Kidney (tissue), 14 donors: ENCODE results near the gene ZNF664. TPM values are rescaled to one million over a fixed set of nuclear protein-coding genes. Genes with fewer than 3 reads are reported as not detected.

Experiments used
- DNase-seq, 5 donors: peaks; one replicate each; pipeline ENCODE4 v3.0.0-alpha.2; 2013 to 2020
- FAIRE-seq: peaks from 2 replicates; lab custom pipeline; 2012; peaks lifted over from hg19 to GRCh38; lab: Jason Lieb, UNC
- H3K27ac ChIP-seq, 2 donors: one replicate each; pipeline ENCODE4 v1.7.0; 2013; ENCODE audit warnings: low read depth in 2 of 2, low read length in 2 of 2, inconsistent platforms in 1 of 2
- H3K27me3 ChIP-seq: one replicate; pipeline ENCODE4 v1.7.1; 2013; ENCODE audit warnings: low read length, inconsistent platforms; ENCODE audit not compliant: control insufficient read depth, insufficient read depth
- H3K36me3 ChIP-seq, 3 donors: one replicate each; pipeline versions ENCODE4 v1.7.0 to v1.7.1; 2013; ENCODE audit warnings: low read length in 3 of 3, control low read depth in 1 of 3, inconsistent platforms in 1 of 3; ENCODE audit not compliant: insufficient read depth in 3 of 3, control insufficient read depth in 2 of 3
- H3K4me1 ChIP-seq, 3 donors: one replicate each; pipeline versions ENCODE4 v1.7.0 to v1.7.1; 2013; ENCODE audit warnings: low read length in 3 of 3, inconsistent platforms in 1 of 3, low read depth in 1 of 3; ENCODE audit not compliant: control insufficient read depth in 2 of 3, insufficient read depth in 2 of 3
- H3K4me3 ChIP-seq, 3 donors: one replicate each; pipeline versions ENCODE4 v1.7.0 to v1.8.1; 2013; ENCODE audit warnings: low read length in 3 of 3, control low read depth in 1 of 3, inconsistent platforms in 1 of 3
- H3K9ac ChIP-seq, 3 donors: one replicate each; pipeline versions ENCODE4 v1.7.0 to v1.7.1; 2013; ENCODE audit warnings: low read length in 3 of 3, control low read depth in 1 of 3, inconsistent platforms in 1 of 3
- H3K9me3 ChIP-seq, 3 donors: one replicate each; pipeline versions ENCODE4 v1.7.0 to v1.7.1; 2013; ENCODE audit warnings: low read length in 3 of 3, control low read depth in 1 of 3, inconsistent platforms in 1 of 3; ENCODE audit not compliant: control insufficient read depth in 2 of 3, insufficient read depth in 1 of 3
- CTCF ChIP-seq: IDR thresholded peaks from 3 replicates; pipeline ENCODE4 v1.5.1; 2012; ENCODE audit warnings: mild to moderate bottlenecking, moderate library complexity, borderline replicate concordance; ENCODE audit not compliant: insufficient read depth; ENCODE audit errors: extremely low read depth
- intact Hi-C: fragments of 100-400 bp; cut with DNase I; formaldehyde crosslinking; loops from one replicate; pipeline ENCODE4 v1.11.1; 2022
- polyA plus RNA-seq: library from polyadenylated mRNA; stranded (reverse); fragments of 350-450 nt; fragmentation: Illumina TruSeq; extraction: RNeasy Lipid Tissue Mini Kit (QIAGEN cat#74804); gene quantifications from one replicate; pipeline ENCODE4 v1.2.3, GENCODE V29; 2014; ENCODE audit warnings: low read depth, low replicate concordance; ENCODE audit not compliant: insufficient read depth
- total RNA-seq: library from RNA; stranded (reverse); fragmentation: NEBNext Ultra II Directional; extraction: Animal tissue kit (Norgen Biotek cat#: 25700); gene quantifications from one replicate; pipeline ENCODE4 v1.2.1, GENCODE V29; 2021
- donor health status: control.
- donor health status: control.
- donor health status: control.
- donor health status: control.
- donor health status: control.
- donor health status: DM: yes; HTN: yes; CAD: no.
- donor health status: Normal renal cell carcinoma (clear cell type).

Gene ZNF664
- total and polyA plus RNA-seq, 2 donors from 2014 or later, result 44.9 to 104 TPM

DNA sequence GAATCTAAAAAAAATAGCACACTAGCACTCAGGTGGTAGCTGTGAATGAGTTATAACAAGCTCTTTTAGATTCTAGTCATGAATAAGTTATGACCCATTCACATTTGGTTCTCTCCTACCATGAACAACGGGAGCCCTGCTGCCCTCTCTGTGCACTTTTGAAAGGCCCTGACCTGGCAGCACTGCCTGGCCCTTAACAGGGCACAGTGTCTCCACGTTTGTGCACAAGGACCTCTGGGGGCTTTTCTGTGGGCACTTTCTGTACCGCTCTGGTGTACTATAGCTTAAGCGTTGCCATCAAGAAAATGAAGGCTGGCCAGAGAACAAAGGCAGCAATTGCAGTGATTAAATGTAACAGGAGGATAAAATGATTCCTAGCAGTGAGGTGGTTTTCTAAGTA lies 21.5 kb upstream of the ZNF664 start:
- Histone ChIP-seq H3K4me3 (no peak overlapping the region), H3K9me3 (no peaks in the 10 kb centered on the region), H3K4me1 (peaks cover 0 to 11% (median 9%) of the 10 kb centered on the region in 3 donors), H3K27ac (no peak overlapping the region), H3K9ac (no peak overlapping the region), H3K27me3 (no peaks in the 10 kb centered on the region), H3K36me3 (no peaks in the 10 kb centered on the region)
- FAIRE-seq (no peak), DNase-seq (no peak)
- no peak for TF ChIP-seq CTCF
- intact Hi-C loops, result no loop called here

- Histone ChIP-seq H3K4me1 (peaks cover 0 to 11% (median 9%) of the 10 kb centered on the region in 3 donors), H3K27ac (no peak overlapping the region), H3K9me3 (no peaks in the 10 kb centered on the region), H3K27me3 (no peaks in the 10 kb centered on the region), H3K9ac (no peak overlapping the region), H3K4me3 (no peak overlapping the region), H3K36me3 (no peaks in the 10 kb centered on the region)
- DNase-seq, result no peak
- FAIRE-seq, result no peak
- intact Hi-C loops, result no loop called here
- TF ChIP-seq CTCF, result no peak
Measured at GRCh38 chr12:123952037-123952436, 21.0 kb upstream of the ZNF664 start.

DNA sequence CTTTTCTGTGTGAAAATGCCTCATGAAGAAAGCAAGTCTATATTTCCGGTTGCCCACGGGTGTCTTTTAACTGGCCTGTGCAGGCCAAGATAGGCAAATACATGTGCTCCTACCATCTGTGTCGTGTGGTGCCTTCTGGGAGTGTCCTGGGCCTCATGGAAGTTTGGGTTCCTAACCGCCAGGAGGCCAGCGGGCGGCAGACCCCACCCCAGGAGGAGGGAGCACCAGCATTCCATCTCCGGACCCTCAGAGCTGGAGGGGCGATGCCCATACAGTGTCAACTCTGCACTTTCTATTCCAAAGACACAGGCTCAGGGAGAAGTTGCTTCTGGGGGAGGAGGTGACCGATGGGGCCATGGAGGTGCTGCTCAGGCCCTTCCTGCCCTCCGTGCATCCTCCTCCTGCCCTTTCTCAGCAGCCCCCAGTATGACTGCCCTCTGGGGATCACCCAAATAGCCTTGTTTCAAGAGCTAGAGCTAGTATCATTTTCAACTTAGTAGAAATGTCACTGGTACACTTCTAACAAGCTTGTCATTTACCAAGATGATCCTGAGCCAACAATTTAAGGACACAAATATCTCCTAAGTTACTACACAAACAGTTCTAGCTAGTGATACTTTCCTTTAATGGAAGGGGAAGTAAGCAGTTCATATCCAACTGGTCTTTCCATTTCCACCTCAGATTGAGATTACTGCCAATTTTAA lies 18.2 kb upstream of the ZNF664 start:
- Histone ChIP-seq H3K4me1 (peaks cover 0 to 6% (median 5%) of the 10 kb centered on the region in 3 donors), H3K27ac (no peak overlapping the region), H3K4me3 (no peak overlapping the region), H3K9me3 (no peaks in the 10 kb centered on the region), H3K9ac (no peak overlapping the region), H3K27me3 (no peaks in the 10 kb centered on the region), H3K36me3 (no peaks in the 10 kb centered on the region)
- TF ChIP-seq CTCF, result no peak
- DNase-seq (peak in 1 of 5 donors; percentile 40), FAIRE-seq (no peak)
- intact Hi-C loops, result no loop called here
